SU-DHL-6 (cell line): ENCODE results near the gene MCAT.

Experiments
- H2AFZ ChIP-seq: fragments of 200-600 bp; sonication (generic); 2 replicates; pipeline ENCODE4 v1.6.1; 2014; ENCODE audit warnings: low read depth, mild to moderate bottlenecking, moderate library complexity, mixed read lengths, antibody characterized with exemption, low read length; ENCODE audit not compliant: severe bottlenecking
- H3F3A ChIP-seq: fragments of 200-600 bp; shearing (Covaris generic); 2 replicates; pipeline ENCODE4 v1.6.0; 2016; ENCODE audit warnings: antibody characterized with exemption, mild to moderate bottlenecking; ENCODE audit not compliant: insufficient read depth
- H3K27ac ChIP-seq: fragments of 200-600 bp; sonication (generic); 2 replicates; pipeline ENCODE4 v1.5.1; 2016; ENCODE audit warnings: low read depth, mild to moderate bottlenecking, low read length, moderate library complexity, mixed read lengths
- H3K27me3 ChIP-seq: fragments of 200-600 bp; sonication (generic), shearing (Covaris generic); 2 replicates; pipeline ENCODE4 v1.6.0; 2014; ENCODE audit warnings: mild to moderate bottlenecking, low read length
- H3K36me3 ChIP-seq: fragments of 200-600 bp; sonication (generic); 2 replicates; pipeline ENCODE4 v1.6.1; 2014; ENCODE audit warnings: mild to moderate bottlenecking, low read length, mixed read lengths
- H3K4me2 ChIP-seq: fragments of 300-600, 200-600 bp; shearing (Covaris generic), sonication (generic); 2 replicates; pipeline ENCODE4 v1.6.0; 2014; ENCODE audit warnings: low read length, low read depth, mild to moderate bottlenecking; ENCODE audit not compliant: poor library complexity, severe bottlenecking
- H3K4me3 ChIP-seq: fragments of 200-600 bp; sonication (generic); 2 replicates; pipeline ENCODE4 v1.5.1; 2014; ENCODE audit warnings: antibody characterized with exemption, low read length, mild to moderate bottlenecking, mixed read lengths; ENCODE audit not compliant: insufficient read depth, poor library complexity, severe bottlenecking
- H3K79me2 ChIP-seq: fragments of 200-600 bp; sonication (generic); 2 replicates; pipeline ENCODE4 v1.6.1; 2014; ENCODE audit warnings: mild to moderate bottlenecking, low read length, moderate library complexity; ENCODE audit not compliant: insufficient read depth
- H3K9ac ChIP-seq: fragments of 200-600 bp; sonication (generic); 2 replicates; pipeline ENCODE4 v1.7.0; 2014; ENCODE audit warnings: mild to moderate bottlenecking, low read length
- H3K9me2 ChIP-seq: fragments of 200-600 bp; sonication (generic); replicated peaks from 2 replicates; pipeline ENCODE4 v1.6.1; 2014; ENCODE audit warnings: low read length; ENCODE audit not compliant: insufficient read depth
- H3K9me3 ChIP-seq: fragments of 200-600 bp; sonication (generic); 2 replicates; pipeline ENCODE4 v1.6.1; 2014; ENCODE audit warnings: low read length, mixed read lengths; ENCODE audit not compliant: insufficient read depth
- H4K20me1 ChIP-seq: fragments of 200-600 bp; sonication (generic); 2 replicates; pipeline ENCODE4 v1.6.1; 2014; ENCODE audit warnings: low read depth, mild to moderate bottlenecking, antibody characterized with exemption, low read length, moderate library complexity, mixed read lengths
- CTCF ChIP-seq: fragments of 200-600 bp; sonication (generic); IDR thresholded peaks from one replicate; pipeline ENCODE4 v1.5.1; 2017; ENCODE audit warnings: antibody characterized with exemption, mild to moderate bottlenecking, low read length, moderate library complexity; ENCODE audit not compliant: insufficient read depth, poor library complexity, severe bottlenecking
- EZH2phosphoT487 ChIP-seq: fragments of 200-600 bp; sonication (generic), shearing (Covaris generic); conservative IDR thresholded peaks from 2 replicates; pipeline ENCODE4 v1.6.1; 2018; ENCODE audit warnings: mild to moderate bottlenecking, antibody characterized with exemption, low read length, moderate library complexity, mixed read lengths

Gene MCAT

GRCh38 chr22:43158778-43159483 is 15.7 kb upstream of the MCAT start:
- H4K20me1 ChIP-seq, result no peaks in the 10 kb centered on the region
- no peak for TF ChIP-seq CTCF
- TF ChIP-seq EZH2phosphoT487, result no peak

GRCh38 chr22:43157874-43158546 is 14.8 kb upstream of the MCAT start:
- Histone ChIP-seq H3K9me3 (no peaks in the 10 kb centered on the region), H3K4me2 (no peak overlapping the region), H4K20me1 (no peaks in the 10 kb centered on the region), H3F3A (no peaks in the 10 kb centered on the region), H3K9me2 (no peaks in the 10 kb centered on the region), H3K27me3 (no peaks in the 10 kb centered on the region), H3K4me3 (no peak overlapping the region), H3K9ac (no peak overlapping the region), H2AFZ (no peak overlapping the region), H3K27ac (no peak overlapping the region), H3K36me3 (no peaks in the 10 kb centered on the region), H3K79me2 (no peaks in the 10 kb centered on the region)
- TF ChIP-seq EZH2phosphoT487 (no peak), CTCF (no peak)

More at GRCh38 chr22:43158778-43159483, 15.7 kb upstream of the MCAT start:
- Histone ChIP-seq H2AFZ (no peak overlapping the region), H3K27me3 (no peaks in the 10 kb centered on the region), H3K4me2 (no peak overlapping the region), H3K79me2 (no peaks in the 10 kb centered on the region), H3K36me3 (no peaks in the 10 kb centered on the region), H3K9me2 (no peaks in the 10 kb centered on the region), H3K4me3 (no peak overlapping the region), H3F3A (no peaks in the 10 kb centered on the region), H3K27ac (no peak overlapping the region), H3K9ac (no peak overlapping the region), H3K9me3 (no peaks in the 10 kb centered on the region)

GRCh38 chr22:43156413-43156812 is 13.2 kb upstream of the MCAT start:
- TF ChIP-seq EZH2phosphoT487, result no peak
- TF ChIP-seq CTCF, result no peak
- no peaks in the 10 kb centered on the region for H3F3A ChIP-seq
- no peaks in the 10 kb centered on the region for H3K9me2 ChIP-seq
- H3K4me3 ChIP-seq, result no peak overlapping the region
- no peaks in the 10 kb centered on the region for H3K9me3 ChIP-seq
- H3K9ac ChIP-seq, result no peak overlapping the region
- no peak overlapping the region for H2AFZ ChIP-seq
- no peaks in the 10 kb centered on the region for H3K79me2 ChIP-seq
- H3K36me3 ChIP-seq, result no peaks in the 10 kb centered on the region
- no peaks in the 10 kb centered on the region for H4K20me1 ChIP-seq
- 0 out of 2 replicates have a peak, but pooled peaks cover 3% of the 10 kb centered on the region for H3K27me3 ChIP-seq
- H3K4me2 ChIP-seq, result no peak overlapping the region
- H3K27ac ChIP-seq, result no peak overlapping the region
